ENCODE results near the gene USF2.

The USF2 gene

DNA sequence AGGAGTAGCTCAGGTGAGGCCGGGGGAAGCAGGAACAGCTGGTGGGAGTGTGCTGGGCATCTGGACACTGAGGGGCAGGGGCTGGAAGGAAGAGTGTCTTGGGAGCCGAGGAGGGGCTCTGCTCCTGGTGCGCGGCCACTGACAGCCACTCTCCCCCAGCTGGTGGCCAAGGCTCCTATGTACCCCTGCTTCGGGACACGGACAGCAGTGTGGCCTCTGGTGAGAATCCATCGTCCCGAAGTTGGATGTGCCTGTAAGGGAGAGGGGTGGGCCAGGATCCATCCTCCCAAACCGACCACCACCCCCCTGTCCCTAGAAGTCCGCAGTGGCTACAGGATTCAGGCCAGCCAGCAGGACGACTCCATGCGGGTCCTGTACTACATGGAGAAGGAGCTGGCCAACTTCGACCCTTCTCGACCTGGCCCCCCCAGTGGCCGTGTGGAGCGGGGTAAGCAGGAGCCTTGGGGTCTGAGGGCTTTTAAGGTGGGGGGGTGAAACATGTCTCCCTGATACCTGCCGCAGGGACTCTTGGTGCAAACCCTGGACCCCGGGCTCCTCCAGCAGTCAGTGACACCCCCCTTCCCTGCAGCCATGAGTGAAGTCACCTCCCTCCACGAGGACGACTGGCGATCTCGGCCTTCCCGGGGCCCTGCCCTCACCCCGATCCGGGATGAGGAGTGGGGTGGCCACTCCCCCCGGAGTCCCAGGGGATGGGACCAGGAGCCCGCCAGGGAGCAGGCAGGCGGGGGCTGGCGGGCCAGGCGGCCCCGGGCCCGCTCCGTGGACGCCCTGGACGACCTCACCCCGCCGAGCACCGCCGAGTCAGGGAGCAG is 2.0 kb upstream of the USF2 start:
- Histone ChIP-seq H3K9me3 (ENCODE audit: low read depth, low read length) (no peaks in the 10 kb centered on the region), H3K27ac (no peak overlapping the region), H3K4me3 (peak overlapping the region; percentile 97), H3K9ac (ENCODE audit: insufficient read length) (peak overlapping the region; percentile 98), H3K36me3 (ENCODE audit: insufficient read depth, low read length) (peaks cover 16% of the 10 kb centered on the region; the same call in 1 of the 2 replicates)
- no peak for DNase-seq (ENCODE audit: low read depth, low spot score)
- TF ChIP-seq FOXP2 (optimal IDR thresholded peaks at IDR 0.05; ENCODE audit: control extremely low read depth, extremely low read length, insufficient read depth) (no peak), EZH2 (IDR thresholded peaks at IDR 0.05) (no peak), POLR2AphosphoS5 (IDR thresholded peaks at IDR 0.05; ENCODE audit: borderline replicate concordance, low read depth, low read length) (no peak)

DNA sequence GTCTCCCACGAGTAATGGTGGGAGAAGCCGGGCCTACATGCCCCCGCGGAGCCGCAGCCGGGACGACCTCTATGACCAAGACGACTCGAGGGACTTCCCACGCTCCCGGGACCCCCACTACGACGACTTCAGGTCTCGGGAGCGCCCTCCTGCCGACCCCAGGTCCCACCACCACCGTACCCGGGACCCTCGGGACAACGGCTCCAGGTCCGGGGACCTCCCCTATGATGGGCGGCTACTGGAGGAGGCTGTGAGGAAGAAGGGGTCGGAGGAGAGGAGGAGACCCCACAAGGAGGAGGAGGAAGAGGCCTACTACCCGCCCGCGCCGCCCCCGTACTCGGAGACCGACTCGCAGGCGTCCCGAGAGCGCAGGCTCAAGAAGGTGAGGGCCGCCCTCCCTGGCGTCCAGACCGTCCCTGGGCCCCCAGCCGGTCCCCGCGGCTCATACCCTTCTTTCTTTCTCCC is 1.4 kb upstream of the USF2 start:
- Histone ChIP-seq H3K36me3 (ENCODE audit: insufficient read depth, low read length) (peaks cover 20% of the 10 kb centered on the region; the same call in 1 of the 2 replicates), H3K27ac (peak overlapping the region; percentile 84), H3K4me3 (peak overlapping the region; percentile 97), H3K9me3 (ENCODE audit: low read depth, low read length) (no peaks in the 10 kb centered on the region), H3K9ac (ENCODE audit: insufficient read length) (peak overlapping the region; percentile 98)
- no peak for DNase-seq (ENCODE audit: low read depth, low spot score)
- TF ChIP-seq POLR2AphosphoS5 (IDR thresholded peaks at IDR 0.05; ENCODE audit: borderline replicate concordance, low read depth, low read length), result peak; percentile 27; the same call in 1 of the 2 replicates
- no peak for TF ChIP-seq EZH2 (IDR thresholded peaks at IDR 0.05)

- Histone ChIP-seq H3K9ac (ENCODE audit: insufficient read length) (peak overlapping the region; percentile 98), H3K36me3 (ENCODE audit: insufficient read depth, low read length) (peaks cover 20% of the 10 kb centered on the region; the same call in 1 of the 2 replicates), H3K27ac (peak overlapping the region; percentile 84), H3K4me3 (peak overlapping the region; percentile 97), H3K9me3 (ENCODE audit: low read depth, low read length) (no peaks in the 10 kb centered on the region)
- no peak for DNase-seq (ENCODE audit: low read depth, low spot score)
- TF ChIP-seq FOXP2 (optimal IDR thresholded peaks at IDR 0.05; ENCODE audit: control extremely low read depth, extremely low read length, insufficient read depth), result no peak
- TF ChIP-seq POLR2AphosphoS5 (IDR thresholded peaks at IDR 0.05; ENCODE audit: borderline replicate concordance, low read depth, low read length), result peak; percentile 69
Observed at GRCh38 chr19:35267818-35268535, 785 bp upstream of the USF2 start.

DNA sequence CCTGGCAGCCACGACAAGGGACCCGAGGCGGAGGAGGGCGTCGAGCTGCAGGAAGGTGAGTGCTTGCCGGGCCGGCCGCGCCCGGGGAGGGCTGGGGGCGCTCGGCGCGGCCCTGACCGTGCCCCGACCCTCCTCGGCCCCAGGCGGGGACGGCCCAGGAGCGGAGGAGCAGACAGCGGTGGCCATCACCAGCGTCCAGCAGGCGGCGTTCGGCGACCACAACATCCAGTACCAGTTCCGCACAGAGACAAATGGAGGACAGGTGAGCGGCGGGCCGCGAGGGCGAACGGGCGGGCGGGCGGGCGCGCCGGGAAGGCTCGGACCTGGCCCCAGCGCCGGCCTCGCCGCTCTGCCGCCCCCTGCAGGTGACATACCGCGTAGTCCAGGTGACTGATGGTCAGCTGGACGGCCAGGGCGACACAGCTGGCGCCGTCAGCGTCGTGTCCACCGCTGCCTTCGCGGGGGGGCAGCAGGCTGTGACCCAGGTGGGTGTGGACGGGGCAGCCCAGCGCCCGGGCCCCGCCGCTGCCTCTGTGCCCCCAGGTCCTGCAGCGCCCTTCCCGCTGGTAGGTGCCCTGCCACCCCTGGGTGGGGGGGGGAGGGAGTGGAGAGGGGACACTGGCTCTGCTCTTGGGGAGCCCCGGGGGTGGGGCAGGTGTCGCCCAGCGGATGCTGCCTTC is 816 bp downstream of the USF2 start:
- H3K4me3 ChIP-seq, result peak overlapping the region; percentile 76
- no peaks in the 10 kb centered on the region for H3K9me3 ChIP-seq (ENCODE audit: low read depth, low read length)
- TF ChIP-seq EZH2 (IDR thresholded peaks at IDR 0.05), result no peak
- no peak for TF ChIP-seq FOXP2 (optimal IDR thresholded peaks at IDR 0.05; ENCODE audit: control extremely low read depth, extremely low read length, insufficient read depth)
- TF ChIP-seq POLR2AphosphoS5 (IDR thresholded peaks at IDR 0.05; ENCODE audit: borderline replicate concordance, low read depth, low read length), result no peak
- H3K36me3 ChIP-seq (ENCODE audit: insufficient read depth, low read length), result peaks cover 30% of the 10 kb centered on the region; the same call in 1 of the 2 replicates
- no peak for DNase-seq (ENCODE audit: low read depth, low spot score)
- H3K27ac ChIP-seq, result no peak overlapping the region
- peak overlapping the region; percentile 75 for H3K9ac ChIP-seq (ENCODE audit: insufficient read length)

- no peak overlapping the region for H3K4me3 ChIP-seq
- H3K36me3 ChIP-seq (ENCODE audit: insufficient read depth, low read length), result peaks cover 30% of the 10 kb centered on the region; the same call in 1 of the 2 replicates
- no peak overlapping the region for H3K27ac ChIP-seq
- H3K9me3 ChIP-seq (ENCODE audit: low read depth, low read length), result no peaks in the 10 kb centered on the region
- H3K9ac ChIP-seq (ENCODE audit: insufficient read length), result no peak overlapping the region
- TF ChIP-seq POLR2AphosphoS5 (IDR thresholded peaks at IDR 0.05; ENCODE audit: borderline replicate concordance, low read depth, low read length), result no peak
- TF ChIP-seq FOXP2 (optimal IDR thresholded peaks at IDR 0.05; ENCODE audit: control extremely low read depth, extremely low read length, insufficient read depth), result no peak
- no peak for TF ChIP-seq EZH2 (IDR thresholded peaks at IDR 0.05)
- DNase-seq (ENCODE audit: low read depth, low spot score), result no peak
Observed at GRCh38 chr19:35270381-35270811, 1.6 kb downstream of the USF2 start.

GRCh38 chr19:35271546-35271945 is 2.8 kb downstream of the USF2 start:
- TF ChIP-seq EZH2 (IDR thresholded peaks at IDR 0.05) (no peak), FOXP2 (optimal IDR thresholded peaks at IDR 0.05; ENCODE audit: control extremely low read depth, extremely low read length, insufficient read depth) (no peak), POLR2AphosphoS5 (IDR thresholded peaks at IDR 0.05; ENCODE audit: borderline replicate concordance, low read depth, low read length) (no peak)
- no peaks in the 10 kb centered on the region for H3K9me3 ChIP-seq (ENCODE audit: low read depth, low read length)
- peaks cover 30% of the 10 kb centered on the region; the same call in 1 of the 2 replicates for H3K36me3 ChIP-seq (ENCODE audit: insufficient read depth, low read length)
- no peak for DNase-seq (ENCODE audit: low read depth, low spot score)
- H3K4me3 ChIP-seq, result no peak overlapping the region
- no peak overlapping the region for H3K9ac ChIP-seq (ENCODE audit: insufficient read length)
- no peak overlapping the region for H3K27ac ChIP-seq

DNA sequence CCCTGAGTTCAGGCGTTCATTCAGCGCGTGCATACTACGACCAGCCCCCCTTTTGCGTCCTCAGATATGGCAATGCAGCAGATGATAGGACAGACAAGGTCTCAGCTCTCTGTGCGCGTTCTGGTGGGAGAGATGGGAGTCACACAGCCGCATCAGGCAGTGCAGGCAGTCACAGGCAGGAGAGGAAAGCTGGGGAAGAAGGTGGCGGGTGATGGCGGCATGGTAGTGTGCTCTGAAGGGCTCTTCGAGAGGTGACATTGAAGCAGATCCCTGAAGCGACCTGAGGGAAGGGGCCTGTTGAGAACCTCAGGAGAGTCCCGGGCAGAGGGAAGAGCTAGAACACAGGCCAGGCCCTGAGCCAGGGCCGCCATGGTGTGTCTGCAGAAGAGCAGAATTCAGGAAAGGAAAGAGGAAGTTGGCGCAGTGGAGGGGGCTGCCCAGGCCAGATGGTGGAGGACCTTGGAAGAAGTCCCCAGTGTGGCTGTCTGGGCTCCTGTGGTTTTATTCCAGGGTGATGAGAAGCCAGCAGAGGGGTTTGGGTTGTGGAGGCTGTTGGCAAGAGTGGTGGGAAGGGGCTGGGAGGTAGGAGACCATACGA is 3.5 kb downstream of the USF2 start:
- Histone ChIP-seq H3K27ac (no peak overlapping the region), H3K9ac (ENCODE audit: insufficient read length) (no peak overlapping the region), H3K9me3 (ENCODE audit: low read depth, low read length) (no peaks in the 10 kb centered on the region), H3K4me3 (no peak overlapping the region), H3K36me3 (ENCODE audit: insufficient read depth, low read length) (peaks cover 30% of the 10 kb centered on the region; the same call in 1 of the 2 replicates)
- no peak for TF ChIP-seq POLR2AphosphoS5 (IDR thresholded peaks at IDR 0.05; ENCODE audit: borderline replicate concordance, low read depth, low read length)
- no peak for TF ChIP-seq EZH2 (IDR thresholded peaks at IDR 0.05)
- TF ChIP-seq FOXP2 (optimal IDR thresholded peaks at IDR 0.05; ENCODE audit: control extremely low read depth, extremely low read length, insufficient read depth), result no peak
- DNase-seq (ENCODE audit: low read depth, low spot score), result no peak

Measured in SK-N-MC (cell line).